ENCODE results near the gene KIFAP3. TPM values are rescaled to one million over a fixed set of nuclear protein-coding genes. Genes with fewer than 3 reads are reported as not detected.

Gene KIFAP3
- total RNA-seq, 1 experiment from 2014 or later = 3.8 TPM

Other genes with a start within 250 kb of the KIFAP3 start
- gene SCYL3, start 180.8 kb downstream of the KIFAP3 start, total RNA-seq (2021) = 3.6 and 3.9 TPM in 2 replicates
- 0.28 TPM in 1 of 2 replicates, not detected in the other for gene NTMT2, start 71.3 kb upstream of the KIFAP3 start, total RNA-seq (2021)

All from H9 (cell line).